ENCODE measurements around the gene NSUN6. TPM values are rescaled to one million over a fixed set of nuclear protein-coding genes. Genes with fewer than 3 reads are reported as not detected.

The NSUN6 gene
- polyA plus RNA-seq, 1 of the 3 experiments (the other 2 are of a cell fraction), result 5.3 TPM

GRCh38 chr10:18561861-18562551, 89.4 kb downstream of the NSUN6 start:
- DNase-seq, result no peak
- peaks cover 6% of the 10 kb centered on the region; the same call in 1 of the 2 replicates for H3K9me3 ChIP-seq
- no peak overlapping the region for H3K4me2 ChIP-seq
- H3K36me3 ChIP-seq (replicated peaks in 1 of 2; ENCODE audit: control insufficient read depth in 1 of 2, insufficient read depth in 2 of 2, low read length in 1 of 2), result peaks cover 0 to 3% of the 10 kb centered on the region in 2 experiments
- no peak overlapping the region for H3K27ac ChIP-seq (ENCODE audit: low read depth in 2 of 2, low read length in 1 of 2)
- no peaks in the 10 kb centered on the region for H3K79me2 ChIP-seq (ENCODE audit: insufficient read depth)
- H3K9me2 ChIP-seq, result no peaks in the 10 kb centered on the region
- H3K27me3 ChIP-seq (ENCODE audit: insufficient read depth), result no peaks in the 10 kb centered on the region
- WGBS (ENCODE audit: low lambda C conversion rate), result 92% methylated on average over 8 of the region's 8 CpGs
- no peak overlapping the region for H2AFZ ChIP-seq (ENCODE audit: low read depth)
- ChIA-PET CTCF (no interaction called here), POLR2A (no interaction called here)
- no peak overlapping the region for H3K9ac ChIP-seq
- H3K4me1 ChIP-seq (ENCODE audit: control insufficient read depth in 1 of 2, insufficient read depth in 2 of 2, low read depth in 1 of 2, low read length in 1 of 2), result no peaks in the 10 kb centered on the region
- no peak overlapping the region for H3K4me3 ChIP-seq (ENCODE audit: low read depth in 2 of 2, low read length in 1 of 2)
- no peak for TF ChIP-seq GATA2 (CRISPR knock-in tag; IDR thresholded peaks at IDR 0.05)
- no peak for TF ChIP-seq CHD2 (IDR thresholded peaks at IDR 0.05; ENCODE audit: low read length, partially characterized antibody)
- TF ChIP-seq EP300 (IDR thresholded peaks at IDR 0.05; ENCODE audit: borderline replicate concordance in 1 of 2, low read depth in 1 of 2, low read length in 1 of 2), result no peak
- TF ChIP-seq NFIC (IDR thresholded peaks at IDR 0.05; ENCODE audit: borderline replicate concordance), result no peak
- H3F3A ChIP-seq (replicated peaks; ENCODE audit: insufficient read depth), result no peaks in the 10 kb centered on the region
- H4K20me1 ChIP-seq (ENCODE audit: insufficient read depth), result no peaks in the 10 kb centered on the region

- Histone ChIP-seq H3K9me3 (0 out of 2 replicates have a peak, but pooled peaks cover 6% of the 10 kb centered on the region), H3K4me3 (ENCODE audit: low read depth in 2 of 2, low read length in 1 of 2) (no peak overlapping the region), H3K9ac (no peak overlapping the region), H3K36me3 (replicated peaks in 1 of 2; ENCODE audit: control insufficient read depth in 1 of 2, insufficient read depth in 2 of 2, low read length in 1 of 2) (peaks cover 0 to 19% of the 10 kb centered on the region in 2 experiments), H3K27me3 (ENCODE audit: insufficient read depth) (no peaks in the 10 kb centered on the region), H3K79me2 (ENCODE audit: insufficient read depth) (no peaks in the 10 kb centered on the region), H2AFZ (ENCODE audit: low read depth) (no peak overlapping the region), H3F3A (replicated peaks; ENCODE audit: insufficient read depth) (no peaks in the 10 kb centered on the region), H3K9me2 (no peaks in the 10 kb centered on the region), H3K4me1 (ENCODE audit: control insufficient read depth in 1 of 2, insufficient read depth in 2 of 2, low read depth in 1 of 2, low read length in 1 of 2) (no peaks in the 10 kb centered on the region), H3K27ac (ENCODE audit: low read depth in 2 of 2, low read length in 1 of 2) (no peak overlapping the region), H4K20me1 (ENCODE audit: insufficient read depth) (no peaks in the 10 kb centered on the region), H3K4me2 (no peak overlapping the region)
- POLR2A ChIA-PET, result no interaction called here
- TF ChIP-seq, protein P1, sequence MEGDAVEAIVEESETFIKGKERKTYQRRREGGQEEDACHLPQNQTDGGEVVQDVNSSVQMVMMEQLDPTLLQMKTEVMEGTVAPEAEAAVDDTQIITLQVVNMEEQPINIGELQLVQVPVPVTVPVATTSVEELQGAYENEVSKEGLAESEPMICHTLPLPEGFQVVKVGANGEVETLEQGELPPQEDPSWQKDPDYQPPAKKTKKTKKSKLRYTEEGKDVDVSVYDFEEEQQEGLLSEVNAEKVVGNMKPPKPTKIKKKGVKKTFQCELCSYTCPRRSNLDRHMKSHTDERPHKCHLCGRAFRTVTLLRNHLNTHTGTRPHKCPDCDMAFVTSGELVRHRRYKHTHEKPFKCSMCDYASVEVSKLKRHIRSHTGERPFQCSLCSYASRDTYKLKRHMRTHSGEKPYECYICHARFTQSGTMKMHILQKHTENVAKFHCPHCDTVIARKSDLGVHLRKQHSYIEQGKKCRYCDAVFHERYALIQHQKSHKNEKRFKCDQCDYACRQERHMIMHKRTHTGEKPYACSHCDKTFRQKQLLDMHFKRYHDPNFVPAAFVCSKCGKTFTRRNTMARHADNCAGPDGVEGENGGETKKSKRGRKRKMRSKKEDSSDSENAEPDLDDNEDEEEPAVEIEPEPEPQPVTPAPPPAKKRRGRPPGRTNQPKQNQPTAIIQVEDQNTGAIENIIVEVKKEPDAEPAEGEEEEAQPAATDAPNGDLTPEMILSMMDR (IDR thresholded peaks at IDR 0.05), result no peak
- no peak for TF ChIP-seq POLR2AphosphoS5 (IDR thresholded peaks at IDR 0.05; ENCODE audit: low read depth, low read length)
- TF ChIP-seq, protein P2, sequence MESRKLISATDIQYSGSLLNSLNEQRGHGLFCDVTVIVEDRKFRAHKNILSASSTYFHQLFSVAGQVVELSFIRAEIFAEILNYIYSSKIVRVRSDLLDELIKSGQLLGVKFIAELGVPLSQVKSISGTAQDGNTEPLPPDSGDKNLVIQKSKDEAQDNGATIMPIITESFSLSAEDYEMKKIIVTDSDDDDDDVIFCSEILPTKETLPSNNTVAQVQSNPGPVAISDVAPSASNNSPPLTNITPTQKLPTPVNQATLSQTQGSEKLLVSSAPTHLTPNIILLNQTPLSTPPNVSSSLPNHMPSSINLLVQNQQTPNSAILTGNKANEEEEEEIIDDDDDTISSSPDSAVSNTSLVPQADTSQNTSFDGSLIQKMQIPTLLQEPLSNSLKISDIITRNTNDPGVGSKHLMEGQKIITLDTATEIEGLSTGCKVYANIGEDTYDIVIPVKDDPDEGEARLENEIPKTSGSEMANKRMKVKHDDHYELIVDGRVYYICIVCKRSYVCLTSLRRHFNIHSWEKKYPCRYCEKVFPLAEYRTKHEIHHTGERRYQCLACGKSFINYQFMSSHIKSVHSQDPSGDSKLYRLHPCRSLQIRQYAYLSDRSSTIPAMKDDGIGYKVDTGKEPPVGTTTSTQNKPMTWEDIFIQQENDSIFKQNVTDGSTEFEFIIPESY (IDR thresholded peaks at IDR 0.05; ENCODE audit: borderline replicate concordance, low read depth), result no peak
- no peak for TF ChIP-seq JUND (IDR thresholded peaks at IDR 0.05)
- no peak for TF ChIP-seq RAD21 (IDR thresholded peaks at IDR 0.05; ENCODE audit: low read length)
- no peak for TF ChIP-seq TEAD4 (IDR thresholded peaks at IDR 0.05; ENCODE audit: borderline replicate concordance, insufficient read depth)
- TF ChIP-seq ELF1 (IDR thresholded peaks at IDR 0.05), result no peak
- no peak for TF ChIP-seq YY1 (IDR thresholded peaks at IDR 0.05; ENCODE audit: low read depth)
- TF ChIP-seq NRF1 (IDR thresholded peaks at IDR 0.05; ENCODE audit: low read depth, low read length), result no peak
- TF ChIP-seq SMC3 (IDR thresholded peaks at IDR 0.05; ENCODE audit: low read depth, low read length), result no peak
- TF ChIP-seq CHD2 (IDR thresholded peaks at IDR 0.05; ENCODE audit: low read length, partially characterized antibody), result no peak
- TF ChIP-seq GATA2 (CRISPR knock-in tag; IDR thresholded peaks at IDR 0.05), result no peak
- CTCF ChIA-PET, result no interaction called here
- 82% methylated on average over 1 of the region's 1 CpG for WGBS (ENCODE audit: low lambda C conversion rate)
- no peak for DNase-seq
Observed at GRCh38 chr10:18557960-18558359, 93.4 kb downstream of the NSUN6 start.

Data from SK-N-SH (cell line).